Erythroblast (primary cell): ENCODE results near the gene FXYD3.

ENCODE experiments used
- GATA1 ChIP-seq: IDR thresholded peaks from 2 replicates; pipeline ENCODE4 v1.6.1; 2011; ENCODE audit warnings: low read depth, mild to moderate bottlenecking, control low read depth, low read length, moderate library complexity
- POLR2A ChIP-seq: IDR thresholded peaks from 2 replicates; pipeline ENCODE4 v1.6.1; 2011; ENCODE audit warnings: mild to moderate bottlenecking, low read length

GRCh38 chr19:35112995-35113688, 2.5 kb upstream of the FXYD3 start:
- TF ChIP-seq POLR2A: no peak
- no peak for TF ChIP-seq GATA1
